Measurements from ENCODE around the gene ACTN1.

GRCh38 chr14:68910540-68910939 lies 68.6 kb downstream of the ACTN1 start:
- no peak for TF ChIP-seq EZH2phosphoT487 (IDR thresholded peaks at IDR 0.05)
- TF ChIP-seq, protein P1, sequence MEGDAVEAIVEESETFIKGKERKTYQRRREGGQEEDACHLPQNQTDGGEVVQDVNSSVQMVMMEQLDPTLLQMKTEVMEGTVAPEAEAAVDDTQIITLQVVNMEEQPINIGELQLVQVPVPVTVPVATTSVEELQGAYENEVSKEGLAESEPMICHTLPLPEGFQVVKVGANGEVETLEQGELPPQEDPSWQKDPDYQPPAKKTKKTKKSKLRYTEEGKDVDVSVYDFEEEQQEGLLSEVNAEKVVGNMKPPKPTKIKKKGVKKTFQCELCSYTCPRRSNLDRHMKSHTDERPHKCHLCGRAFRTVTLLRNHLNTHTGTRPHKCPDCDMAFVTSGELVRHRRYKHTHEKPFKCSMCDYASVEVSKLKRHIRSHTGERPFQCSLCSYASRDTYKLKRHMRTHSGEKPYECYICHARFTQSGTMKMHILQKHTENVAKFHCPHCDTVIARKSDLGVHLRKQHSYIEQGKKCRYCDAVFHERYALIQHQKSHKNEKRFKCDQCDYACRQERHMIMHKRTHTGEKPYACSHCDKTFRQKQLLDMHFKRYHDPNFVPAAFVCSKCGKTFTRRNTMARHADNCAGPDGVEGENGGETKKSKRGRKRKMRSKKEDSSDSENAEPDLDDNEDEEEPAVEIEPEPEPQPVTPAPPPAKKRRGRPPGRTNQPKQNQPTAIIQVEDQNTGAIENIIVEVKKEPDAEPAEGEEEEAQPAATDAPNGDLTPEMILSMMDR (IDR thresholded peaks at IDR 0.05): no peak
